ENCODE data around the gene MROH8.

DNA sequence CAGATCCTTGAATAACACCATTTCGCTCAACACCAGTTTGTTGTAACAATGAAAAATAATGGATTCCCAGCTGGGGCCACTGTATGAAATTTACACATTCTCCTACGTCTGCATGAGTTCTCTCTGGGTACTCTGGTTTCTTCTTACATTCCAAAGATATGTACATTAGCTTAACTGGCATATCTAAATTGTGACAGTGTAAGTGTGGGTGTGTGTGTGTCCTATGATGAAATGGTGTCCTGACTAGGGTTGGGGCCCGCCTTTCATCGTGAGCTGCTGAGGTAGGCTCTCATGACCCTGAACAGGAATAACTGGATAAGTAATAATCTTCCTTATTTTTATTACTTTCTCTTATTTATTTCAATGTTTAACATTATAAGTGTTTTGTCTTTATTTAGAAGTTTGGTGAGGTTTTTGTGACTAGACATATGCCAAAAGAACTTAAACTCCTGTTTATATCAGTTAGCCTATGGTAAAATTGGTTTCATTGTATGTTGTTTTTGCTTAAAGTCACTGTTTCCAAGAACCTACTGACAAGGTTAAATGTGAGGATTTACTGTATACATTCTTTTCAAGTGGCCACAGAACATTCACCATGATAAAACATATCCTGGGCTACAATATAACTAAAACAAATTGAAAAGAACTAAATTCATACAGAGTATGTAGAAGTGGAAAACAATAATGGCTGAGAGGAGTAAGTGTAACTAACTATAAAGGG lies 126.0 kb downstream of the MROH8 start:
- TF ChIP-seq POLR2A (IDR thresholded peaks at IDR 0.05; ENCODE audit: low read depth, low read length) = no peak
- TF ChIP-seq POLR2AphosphoS5 (IDR thresholded peaks at IDR 0.05; ENCODE audit: low read depth, low read length) = no peak

Data from GM12891 (cell line).